Activated naive CD4-positive, alpha-beta T cell treated with anti-CD3 and anti-CD28 coated beads, Interleukin-2, amount 50 U/mL, for 16 hours (primary cell): Measurements from ENCODE around the gene POLR3A.
"Not testable (repeated sequence)": the region's sequence is repeated elsewhere in the genome, so short reads cannot be mapped to it uniquely, and the experiment has no call there.

Experiments used
- DNase-seq: peaks from one replicate; pipeline ENCODE4 v3.0.0-alpha.2; 2020

The POLR3A gene

DNA sequence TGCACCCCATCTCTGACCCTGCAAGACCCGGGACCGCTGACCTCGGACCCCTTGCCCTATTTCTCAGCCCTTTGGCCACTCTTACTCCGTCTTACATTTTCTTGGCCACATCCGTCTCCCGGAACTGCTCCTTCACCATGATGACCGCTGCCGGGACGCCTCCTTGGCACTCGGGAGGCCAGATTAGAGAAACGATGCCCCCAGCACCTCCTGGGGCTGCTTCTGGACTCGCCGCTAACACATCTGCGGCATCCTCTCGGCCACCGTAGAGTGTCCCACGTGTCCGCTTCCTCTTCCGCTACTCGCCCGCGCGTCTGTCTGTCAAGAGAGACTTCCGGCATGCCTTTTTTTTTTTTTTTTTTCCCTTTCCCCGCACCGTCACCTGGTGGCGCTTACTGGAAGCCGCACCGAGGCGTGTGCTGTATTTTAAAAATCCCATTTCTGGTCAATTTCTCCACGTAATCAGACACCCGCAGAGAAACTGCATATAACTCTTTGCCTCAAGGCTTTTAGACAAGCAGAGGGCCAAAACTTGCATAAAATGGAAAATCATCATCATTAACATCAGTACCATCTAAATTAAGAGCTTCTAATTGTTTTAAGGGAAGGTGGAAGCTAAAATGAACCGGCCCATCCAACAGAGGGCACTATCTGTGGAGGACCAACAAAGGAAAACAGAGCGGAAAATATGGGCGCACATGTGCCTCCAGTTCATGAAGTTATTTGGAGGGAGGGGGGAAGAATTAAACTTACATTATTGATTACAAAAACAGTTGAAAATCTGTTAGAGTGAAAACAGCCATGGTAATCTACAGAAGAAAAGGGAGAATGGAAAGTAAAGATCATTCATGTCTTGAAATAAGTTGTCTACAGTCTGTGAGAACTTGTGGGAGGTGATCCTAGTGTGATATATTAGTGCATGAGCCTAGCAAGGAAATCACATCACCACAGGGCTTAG, at the start of gene POLR3A:
POLR3A (minus strand) TSS at position 247 of the 958 bp plus-strand sequence; CDS start at position 139, 108 bp downstream.
- peak; percentile 91 for DNase-seq

DNA sequence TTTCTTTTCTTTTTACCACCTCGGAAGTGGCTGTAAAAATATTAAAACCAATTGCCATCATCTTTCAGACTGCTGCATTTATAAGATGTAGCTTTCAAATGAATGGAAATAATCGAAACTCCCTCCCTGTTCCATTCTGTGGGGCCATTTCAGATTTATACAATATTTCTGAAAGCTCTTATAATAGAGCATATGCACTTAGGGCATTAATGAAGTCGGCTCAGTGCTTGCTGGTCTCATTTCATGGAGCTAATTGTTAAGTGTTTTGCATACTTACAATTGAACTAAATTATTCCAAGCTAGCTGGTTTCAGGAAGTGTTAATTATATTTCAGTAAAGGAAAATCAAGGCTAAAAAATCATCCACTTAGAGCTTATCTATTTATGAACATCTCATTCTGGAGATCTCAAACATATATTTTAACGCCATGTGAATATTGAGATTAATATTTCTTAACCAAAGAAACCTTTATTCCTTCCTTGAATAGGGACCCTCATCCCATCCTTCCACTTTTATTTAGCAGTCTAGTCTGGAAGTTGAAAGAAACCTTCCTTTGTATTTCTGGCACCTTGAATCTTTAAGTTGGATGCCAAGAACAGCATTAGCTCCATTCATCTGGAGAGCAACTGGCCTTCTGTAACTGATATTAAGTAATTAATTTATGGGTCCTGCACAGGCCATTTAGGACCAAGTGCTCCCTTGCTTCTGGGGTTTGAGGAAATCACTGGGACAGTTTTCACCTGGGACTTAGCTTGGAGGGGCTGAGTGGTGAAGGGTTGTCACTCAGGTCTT, 49.4 kb upstream of the POLR3A start:
- DNase-seq: no peak

DNA sequence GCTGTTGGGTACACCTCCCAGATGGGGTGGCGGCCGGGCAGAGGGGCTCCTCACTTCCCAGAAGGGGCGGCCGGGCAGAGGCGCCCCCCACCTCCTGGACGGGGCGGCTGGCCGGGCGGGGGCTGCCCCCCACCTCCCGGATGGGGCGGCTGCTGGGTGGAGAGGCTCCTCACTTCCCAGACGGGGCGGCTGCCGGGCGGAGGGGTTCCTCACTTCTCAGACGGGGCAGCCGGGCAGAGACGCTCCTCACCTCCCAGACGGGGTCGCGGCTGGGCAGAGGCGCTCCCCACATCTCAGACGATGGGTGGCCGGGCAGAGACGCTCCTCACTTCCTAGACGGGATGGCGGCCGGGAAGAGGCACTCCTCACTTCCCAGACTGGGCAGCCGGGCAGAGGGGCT, 46.5 kb upstream of the POLR3A start:
- DNase-seq: not testable (repeated sequence)

DNA sequence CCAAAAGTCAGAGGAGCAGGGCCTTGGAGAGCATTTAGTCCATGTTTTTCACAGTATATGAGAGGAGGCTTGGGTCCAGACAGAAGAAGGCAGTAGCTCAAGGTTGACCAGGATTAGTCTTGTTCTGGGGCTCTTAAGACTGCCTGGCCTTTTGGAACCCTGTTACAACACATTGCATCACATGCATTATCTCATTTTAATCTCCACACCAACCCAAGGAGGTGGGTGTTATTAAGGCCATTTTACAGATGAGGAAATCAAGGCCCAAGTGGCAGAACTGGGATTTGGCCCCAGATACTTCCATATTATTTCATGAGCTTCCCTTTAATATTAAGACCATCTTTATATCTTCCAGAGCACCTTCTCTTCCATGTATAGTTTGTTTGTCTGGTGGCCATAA, 43.2 kb upstream of the POLR3A start:
- no peak for DNase-seq

DNA sequence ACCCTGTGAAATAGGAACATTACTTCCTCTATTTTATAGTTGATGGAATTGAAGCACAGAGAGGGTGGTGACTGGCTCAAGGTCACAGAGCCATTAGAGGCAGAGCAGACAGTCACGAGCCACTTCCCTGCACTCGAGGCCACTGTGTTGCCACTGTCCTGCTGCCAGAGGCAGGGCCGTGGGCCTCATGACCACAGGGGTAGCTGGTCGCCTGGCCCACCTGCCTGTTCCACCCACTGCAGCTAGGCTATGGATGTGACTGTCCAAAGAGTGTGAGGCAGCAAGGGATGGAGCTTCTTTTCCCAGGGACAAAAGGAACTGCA, 42.5 kb upstream of the POLR3A start:
- DNase-seq: no peak

DNA sequence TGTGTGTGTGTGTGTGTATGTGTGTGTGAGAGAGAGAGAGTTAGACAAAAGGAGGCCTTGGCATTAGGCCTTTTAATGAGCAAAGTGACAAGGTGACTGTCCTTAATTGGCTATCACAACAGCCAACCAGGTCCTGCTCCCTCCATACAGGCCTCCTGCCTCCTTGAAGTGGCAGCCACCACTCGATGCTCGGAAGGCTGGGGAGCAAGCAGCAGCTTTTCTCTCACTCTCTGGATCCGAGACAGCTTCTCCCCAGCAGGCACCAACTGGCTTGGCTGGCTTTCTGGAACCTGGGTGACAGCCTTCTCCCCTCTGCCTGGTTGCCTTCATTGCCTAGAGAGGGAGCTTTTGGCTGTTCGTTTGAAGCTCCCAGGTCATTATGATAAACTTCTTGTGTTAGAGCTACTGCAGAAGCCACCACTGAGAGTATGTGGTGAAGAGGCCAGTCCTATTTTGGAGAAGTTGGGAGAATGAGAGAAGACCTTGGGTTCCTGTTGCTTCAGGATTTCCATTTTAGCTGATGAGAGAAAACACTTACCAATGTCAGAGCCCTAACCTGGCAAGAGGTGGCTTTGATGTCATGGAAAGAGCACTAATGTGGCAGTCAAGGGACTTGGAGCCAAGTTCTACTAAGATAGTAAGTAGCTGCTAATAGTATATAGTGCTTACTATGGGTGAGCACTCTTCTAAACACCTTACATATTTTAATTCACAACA, 42.0 kb upstream of the POLR3A start:
- no peak for DNase-seq

DNA sequence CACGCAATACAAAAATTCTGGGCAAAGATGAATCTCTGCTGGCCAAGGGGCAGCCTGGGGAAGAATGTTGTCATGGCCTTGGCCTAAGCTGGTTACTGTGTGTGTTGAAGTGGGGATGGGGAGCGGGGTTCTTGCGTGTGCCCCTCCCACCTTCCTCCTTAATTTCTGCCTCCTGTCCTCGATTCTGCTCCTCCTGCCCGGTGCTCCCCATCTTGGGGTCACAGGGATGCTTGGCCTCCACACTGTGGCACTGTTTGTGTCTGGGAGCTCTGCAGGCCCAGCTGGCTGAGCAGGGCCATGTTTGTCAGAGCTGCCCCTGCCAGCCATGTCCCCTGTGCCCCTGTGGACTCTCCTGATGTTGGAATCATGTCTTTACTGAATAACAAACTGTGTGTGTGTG, 41.4 kb upstream of the POLR3A start:
- no peak for DNase-seq

DNA sequence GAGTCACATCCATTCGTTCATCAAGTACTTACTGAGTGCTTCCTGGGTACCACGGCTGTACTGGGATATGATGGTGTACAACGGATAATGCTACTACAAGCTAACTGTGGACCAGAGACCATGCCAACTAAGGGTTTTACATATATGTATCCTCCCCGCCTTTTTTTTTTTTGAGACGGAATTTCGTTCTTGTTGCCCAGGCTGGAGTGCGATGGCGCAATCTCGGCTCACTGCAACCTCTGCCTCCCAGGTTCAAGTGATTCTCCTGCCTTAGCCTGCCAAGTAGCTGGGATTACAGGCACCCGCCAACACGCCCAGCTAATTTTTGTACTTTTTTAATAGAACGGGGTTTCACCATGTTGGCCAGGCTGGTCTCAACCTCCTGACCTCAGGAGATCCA, 40.7 kb upstream of the POLR3A start:
- DNase-seq: not testable (repeated sequence)

DNA sequence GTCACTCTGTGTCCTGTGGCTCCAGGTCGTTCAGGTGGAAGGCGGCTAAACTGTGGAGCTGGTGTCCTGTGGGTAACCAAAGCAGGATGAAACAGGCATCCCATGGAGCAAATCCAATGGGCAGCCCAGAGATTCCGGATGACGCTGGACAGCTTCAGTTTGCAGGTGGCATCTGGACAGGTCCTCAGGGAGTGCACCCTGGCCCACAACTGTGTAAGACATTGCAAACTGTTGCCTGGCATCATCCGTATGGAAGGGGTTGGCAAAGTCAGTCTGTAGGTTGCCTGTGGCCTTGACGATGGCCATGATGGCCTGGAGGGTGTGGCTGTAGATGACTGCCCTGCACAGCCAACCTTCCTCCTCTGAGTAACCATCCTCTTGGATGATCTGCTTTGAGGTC, 39.8 kb upstream of the POLR3A start:
- no peak for DNase-seq

DNA sequence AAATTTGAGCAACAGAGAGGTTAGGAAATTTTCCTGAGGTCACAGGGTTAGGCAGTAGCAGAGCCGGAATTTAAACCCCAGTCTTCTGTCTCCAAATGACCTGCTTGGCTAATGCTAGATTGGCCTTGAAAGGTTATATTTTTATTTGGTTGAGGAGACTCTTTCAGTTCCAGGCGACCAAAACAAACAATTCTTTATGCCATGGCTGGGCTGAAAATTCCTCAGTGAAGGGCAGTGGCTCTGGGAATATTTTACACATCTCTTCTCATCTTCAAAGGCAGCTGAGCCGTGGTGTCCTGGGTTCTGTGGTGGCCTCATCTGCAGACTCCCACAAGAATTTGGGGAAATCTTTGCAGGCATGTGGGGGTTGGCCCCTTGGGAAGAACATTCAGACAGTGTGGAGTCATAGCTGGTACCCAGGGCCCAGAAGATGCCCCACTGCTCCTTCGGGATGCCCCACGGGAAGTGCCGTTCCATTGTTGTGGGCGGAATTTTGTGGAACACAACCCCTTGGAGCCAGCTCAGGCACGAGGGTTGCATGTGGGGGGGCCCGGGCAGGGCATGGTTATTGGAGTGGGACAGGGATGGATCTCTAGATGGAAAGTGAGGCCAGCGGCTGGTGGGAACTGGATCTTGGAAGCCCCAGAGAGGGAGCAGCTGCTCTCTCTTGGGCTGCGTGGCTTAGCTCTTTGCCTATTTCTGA, 37.6 kb upstream of the POLR3A start:
- DNase-seq: no peak

DNA sequence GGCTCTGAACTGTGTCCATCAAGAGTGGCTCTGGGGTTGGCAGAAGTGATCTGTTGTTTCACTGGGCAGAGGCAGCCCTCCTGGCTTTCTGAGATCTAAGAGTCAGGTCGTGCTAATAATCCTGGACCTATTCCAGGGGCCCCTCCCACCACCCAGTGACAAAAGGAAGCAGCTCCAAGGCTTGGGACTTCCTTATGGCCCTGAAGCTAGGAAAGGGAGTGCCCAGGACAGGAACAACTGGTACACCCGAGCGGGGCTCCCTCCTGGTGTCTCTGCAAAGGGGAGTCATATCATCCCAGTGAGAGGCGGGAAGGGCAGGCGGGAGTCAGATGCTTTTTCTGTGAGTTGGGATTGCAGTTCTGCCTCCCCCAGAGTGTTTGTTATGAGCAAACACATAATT, 36.7 kb upstream of the POLR3A start:
- no peak for DNase-seq

DNA sequence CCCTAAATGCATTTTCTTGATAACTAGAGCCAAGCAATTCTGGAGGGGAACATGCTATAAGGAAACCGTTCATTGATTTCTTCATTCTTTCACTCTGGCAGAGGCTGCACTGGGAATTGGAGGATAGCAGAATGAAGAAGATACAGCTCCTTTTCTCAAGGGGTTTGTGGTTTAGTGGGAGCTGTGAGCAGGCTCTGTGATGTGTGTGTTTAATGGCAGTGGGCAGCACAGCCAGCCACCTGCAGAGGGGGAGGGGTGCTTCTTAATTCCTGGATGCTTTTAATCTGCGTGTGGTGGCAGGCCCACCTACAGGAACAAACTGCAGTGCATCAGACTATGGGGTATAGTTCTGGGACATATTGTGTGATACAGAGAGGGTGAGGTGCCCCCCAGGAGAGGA, 36.3 kb upstream of the POLR3A start:
- DNase-seq: no peak

DNA sequence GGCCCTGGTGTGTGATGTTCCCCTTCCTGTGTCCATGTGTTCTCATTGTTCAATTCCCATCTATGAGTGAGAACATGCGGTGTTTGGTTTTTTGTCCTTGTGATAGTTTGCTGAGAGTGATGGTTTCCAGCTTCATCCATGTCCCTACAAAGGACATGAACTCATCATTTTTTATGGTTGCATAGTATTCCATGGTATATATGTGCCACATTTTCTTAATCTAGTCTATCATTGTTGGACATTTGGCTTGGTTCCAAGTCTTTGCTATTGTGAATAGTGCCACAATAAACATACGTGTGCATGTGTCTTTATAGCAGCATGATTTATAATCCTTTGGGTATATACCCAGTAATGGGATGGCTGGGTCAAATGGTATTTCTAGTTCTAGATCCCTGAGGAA, 35.6 kb upstream of the POLR3A start:
- DNase-seq: not testable (repeated sequence)

DNA sequence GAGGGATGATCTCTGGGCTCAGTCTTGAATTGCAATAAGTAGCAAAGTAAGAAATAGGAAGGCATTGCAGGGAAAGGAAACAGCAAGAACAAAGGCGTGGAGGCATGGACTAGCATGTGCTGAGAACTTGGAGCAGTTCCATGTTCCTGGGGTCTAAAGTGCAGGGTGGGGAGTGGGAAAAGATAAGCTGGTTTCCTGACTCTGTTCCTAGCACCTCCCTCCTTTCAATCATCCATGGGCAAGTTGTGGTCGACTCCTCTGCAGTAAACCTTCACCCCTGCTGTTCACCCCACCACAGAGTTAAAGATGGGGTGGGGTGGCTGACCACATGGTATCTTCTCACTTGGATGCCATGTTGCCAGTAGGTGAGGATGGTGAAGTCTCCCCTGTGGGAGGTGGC, 33.9 kb upstream of the POLR3A start:
- DNase-seq: no peak

DNA sequence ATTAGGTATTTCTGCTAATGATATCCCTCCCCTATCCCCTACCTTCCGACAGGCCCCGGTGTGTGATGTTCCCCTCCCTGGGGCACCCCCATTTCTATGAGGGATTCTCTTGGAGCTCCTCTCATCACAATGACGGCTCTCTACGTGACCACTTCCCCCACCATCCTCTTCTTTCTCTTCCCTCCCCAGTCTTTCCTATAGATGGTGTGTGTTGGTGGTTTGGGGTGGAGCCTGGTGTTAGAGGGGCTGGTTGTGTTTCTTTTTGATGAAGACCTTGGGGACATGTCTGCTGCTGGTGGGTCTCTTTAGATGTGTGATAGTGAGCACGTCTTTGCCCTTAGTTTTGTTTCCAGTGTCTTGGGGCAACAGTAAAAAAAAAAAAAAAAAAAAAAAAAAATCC, 33.0 kb upstream of the POLR3A start:
- no peak for DNase-seq

DNA sequence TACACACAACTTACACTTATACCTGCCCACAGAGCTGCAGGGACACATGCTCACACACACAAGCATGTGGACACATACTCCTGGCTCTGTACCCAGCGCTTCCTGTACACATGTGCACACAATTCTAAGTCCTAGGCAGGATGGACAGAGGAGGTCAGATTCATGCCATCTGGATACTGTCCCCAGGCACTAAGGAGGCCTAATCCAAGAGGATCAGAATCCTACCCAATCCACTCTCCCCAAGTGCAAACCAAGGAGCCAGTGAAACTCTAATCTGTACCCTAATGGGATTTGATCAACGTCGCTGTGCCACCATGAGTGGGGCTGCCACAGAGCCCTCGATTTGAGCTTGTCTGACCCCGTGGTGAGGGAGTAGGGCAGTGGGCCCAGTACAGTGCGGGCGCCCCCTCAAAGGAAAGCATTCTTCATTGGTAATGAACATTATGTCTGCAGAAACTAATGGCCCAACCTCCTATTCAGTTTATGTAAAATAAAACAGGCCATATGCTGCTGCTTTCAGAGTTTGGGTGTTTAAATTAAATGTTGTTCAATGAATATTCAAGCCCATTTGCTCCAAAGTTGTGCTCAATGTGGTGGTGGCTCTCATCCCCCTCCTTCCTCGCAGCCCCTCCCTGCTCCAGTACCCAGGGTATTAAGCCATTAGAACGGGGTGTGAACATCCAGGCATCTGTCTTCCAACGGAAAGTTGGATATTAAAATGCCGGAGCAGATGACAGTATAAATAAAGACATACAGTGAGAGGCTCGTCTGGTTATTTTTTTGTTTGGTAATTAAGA, 30.8 kb upstream of the POLR3A start:
- DNase-seq: no peak

DNA sequence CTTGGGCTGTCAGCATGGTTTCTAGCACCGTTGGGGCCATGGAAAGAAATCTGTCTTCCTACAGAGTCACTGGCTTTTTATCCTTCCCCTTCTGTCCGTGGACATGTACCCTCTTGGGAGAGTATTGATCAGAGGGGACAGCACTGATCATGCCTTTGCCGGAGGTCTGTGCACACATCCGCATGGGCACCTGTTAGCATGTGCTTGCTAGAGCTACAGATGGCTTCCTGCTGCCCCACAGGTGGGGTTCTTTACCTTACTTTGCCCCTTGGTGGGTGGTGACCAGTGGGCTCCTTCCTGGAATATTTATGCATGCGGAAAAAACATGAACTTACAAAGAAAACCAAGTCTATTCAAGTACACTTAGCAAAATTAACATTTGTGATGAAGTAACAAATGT, 29.2 kb upstream of the POLR3A start:
- DNase-seq: no peak

DNA sequence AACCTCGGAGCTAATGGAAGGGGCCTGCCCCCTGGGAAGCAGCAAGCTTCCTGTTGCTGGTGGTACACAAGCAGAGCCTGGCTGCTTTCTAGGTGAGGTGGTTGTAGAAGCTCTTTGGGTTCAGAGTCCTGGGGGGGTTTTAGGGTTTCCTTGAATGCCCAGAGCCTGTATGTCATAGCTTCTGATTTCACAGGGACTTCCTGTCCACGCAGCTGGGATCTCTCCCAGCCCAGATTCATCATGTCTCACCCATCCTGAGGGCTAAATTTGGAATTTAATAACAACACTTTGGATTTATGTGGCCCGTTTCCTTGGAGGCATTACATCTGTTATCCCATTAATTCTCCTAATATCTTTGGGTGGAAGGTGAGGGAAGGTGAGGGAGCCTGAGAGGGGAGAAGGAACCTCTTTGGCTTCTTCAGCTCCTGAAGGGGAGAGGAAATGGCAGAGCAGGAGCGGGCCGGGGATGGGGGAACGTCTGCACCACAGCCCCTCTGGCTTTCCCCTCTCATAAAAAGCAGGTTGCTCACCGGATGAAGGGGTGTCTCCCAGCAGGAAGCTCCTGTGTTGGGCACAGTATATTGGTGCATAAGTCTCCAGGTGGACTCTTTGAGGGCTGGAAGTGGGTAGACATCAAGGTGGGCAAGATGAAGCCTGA, 24.0 kb upstream of the POLR3A start:
- DNase-seq: no peak

DNA sequence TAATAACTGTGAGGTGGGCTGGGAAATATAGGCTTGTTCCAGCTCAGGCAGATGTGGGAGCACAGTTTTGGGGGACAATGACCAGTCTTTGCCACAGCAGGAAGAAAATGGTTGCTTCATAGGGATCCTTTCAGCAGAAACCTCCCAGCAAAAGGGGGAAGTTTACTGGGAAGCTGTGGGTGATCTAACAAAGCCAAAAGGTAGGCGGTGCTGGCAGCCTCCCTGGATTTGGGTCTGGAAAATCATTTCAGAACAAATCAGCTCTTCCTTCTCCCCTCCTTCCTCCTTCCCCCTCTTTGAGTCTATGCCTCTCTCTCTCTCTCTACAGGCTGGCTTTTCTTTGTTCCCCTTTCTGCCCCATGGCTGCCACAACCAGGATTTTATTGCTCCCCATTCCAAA, 20.5 kb upstream of the POLR3A start:
- no peak for DNase-seq

DNA sequence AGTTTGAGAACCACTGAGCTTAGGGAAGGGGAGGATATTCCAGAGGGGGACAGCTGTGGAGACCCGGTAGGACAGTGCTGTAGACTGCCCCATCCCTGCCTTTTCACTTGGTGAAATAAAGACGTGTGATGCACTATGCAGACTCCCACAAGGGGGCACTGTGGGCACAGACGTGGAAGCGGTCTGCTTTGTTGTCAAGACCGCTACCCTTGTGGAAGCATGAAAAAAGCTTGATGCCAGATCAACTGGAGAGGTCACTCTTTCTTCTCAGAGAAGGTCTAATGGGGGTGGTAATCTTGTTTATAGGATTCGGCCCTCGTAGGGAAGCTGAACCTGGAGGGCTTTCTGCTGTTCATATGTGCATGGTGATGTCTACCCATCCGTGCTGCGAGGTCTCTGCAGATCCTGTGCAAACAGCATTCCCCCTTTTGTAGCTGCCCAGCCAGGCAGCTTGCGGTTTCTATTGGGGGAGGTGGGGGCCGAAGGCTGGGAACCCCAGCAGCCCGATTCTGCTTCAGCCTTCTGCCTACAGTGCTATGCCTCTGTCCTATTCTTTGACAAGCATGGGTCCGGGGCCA, 18.1 kb upstream of the POLR3A start:
- DNase-seq: peak; percentile 81

DNA sequence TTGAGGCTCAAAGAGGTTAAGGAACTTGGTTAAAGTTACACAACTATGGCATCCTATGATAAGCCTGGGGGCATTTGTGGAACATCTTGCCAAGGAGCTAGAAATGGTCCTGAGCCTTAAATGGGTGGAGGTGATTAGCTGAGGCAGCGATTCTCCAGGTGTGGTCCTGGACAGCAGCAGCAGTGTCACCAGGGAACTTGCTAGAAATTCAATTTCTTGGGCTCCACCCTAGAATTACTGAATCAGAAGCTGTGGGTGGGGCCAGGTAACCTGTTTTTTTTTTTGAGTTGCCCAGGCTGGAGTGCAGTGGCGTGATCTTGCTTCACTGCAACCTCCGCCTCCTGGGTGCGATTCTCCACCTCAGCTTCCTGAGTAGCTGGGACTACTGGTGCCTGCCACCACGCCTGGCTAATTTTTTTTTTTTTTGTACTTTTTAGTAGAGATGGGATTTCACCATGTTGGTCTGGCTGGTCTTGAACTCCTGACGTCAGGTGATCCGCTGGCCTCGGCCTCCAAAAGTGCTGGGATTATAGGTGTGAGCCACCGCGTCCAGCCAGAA, 17.5 kb upstream of the POLR3A start:
- DNase-seq: no peak
